HCT116 (cell line): Measurements from ENCODE around the gene DAPK3. TPM values are rescaled to one million over a fixed set of nuclear protein-coding genes. Genes with fewer than 3 reads are reported as not detected.

Source experiments
- ATAC-seq: fragments of 200-7000 bp; cut with Tn5 transposase; 2 replicates; pipeline ENCODE4 v1.9.1; 2020; ENCODE audit warnings: mild to moderate bottlenecking, moderate library complexity
- BruUV-seq: library from RNA; stranded (reverse); fragments of 400-500 nt; replicated peaks from 2 replicates; lab custom pipeline; 2021; lab: Mats Ljungman, UMichigan
- CTCF ChIA-PET: fragments of 300-600 bp; sonication (Branson Sonifier 250); formaldehyde crosslinking; loops from one replicate; lab custom pipeline; 2021; ENCODE audit warnings: antibody characterized with exemption; lab: Charles Lee
- POLR2A ChIA-PET: fragments of 300-600, 350-600 bp; sonication (Branson Sonifier 250); formaldehyde crosslinking; loops from one replicate; lab custom pipeline; 2021; ENCODE audit warnings: antibody characterized with exemption; lab: Charles Lee
- RAD21 ChIA-PET, 2 experiments: fragments of 300-600 bp; sonication (Branson Sonifier 250); formaldehyde crosslinking; loops; one replicate each; lab custom pipeline; 2023; ENCODE audit warnings: low total read pairs in 2 of 2; ENCODE audit not compliant: uncharacterized antibody in 2 of 2, unreplicated experiment in 2 of 2, low non-redundant PET in 1 of 2; lab: Charles Lee
- DNase-seq: peaks from one replicate; pipeline ENCODE4 v3.0.0-alpha.2; 2010; ENCODE audit warnings: low read depth, low spot score
- H2AFZ ChIP-seq: fragments of 200-600 bp; shearing (Covaris generic), sonication (generic); 2 replicates; pipeline ENCODE4 v1.6.1; 2017; ENCODE audit warnings: low read depth, mixed run types, mixed read lengths, antibody characterized with exemption, low read length; ENCODE audit not compliant: poor library complexity, severe bottlenecking
- H3K27ac ChIP-seq: 2 replicates; pipeline ENCODE4 v1.5.1; 2012; ENCODE audit warnings: low read depth, low read length
- H3K27me3 ChIP-seq: fragments of 200-600 bp; sonication (generic); 2 replicates; pipeline ENCODE4 v1.6.1; 2016; ENCODE audit warnings: mixed run types, low read length, mixed read lengths; ENCODE audit not compliant: insufficient read depth
- H3K36me3 ChIP-seq, 2 experiments: fragments of 200-500 bp in 1 of 2; fragments of 200-600 bp in 1 of 2; sonication (Bioruptor generic) in 1 of 2; sonication (generic) in 1 of 2; 2 replicates each; pipeline versions ENCODE4 v1.5.1 to v1.6.1; 2014 to 2016; ENCODE audit warnings: low read length in 2 of 2, inconsistent platforms in 1 of 2, mixed read lengths in 1 of 2, mixed run types in 1 of 2; ENCODE audit not compliant: insufficient read depth in 2 of 2, control insufficient read depth in 1 of 2
- H3K4me1 ChIP-seq, 2 experiments: fragments of 200-600 bp in 1 of 2; sonication (generic) in 1 of 2; 2 replicates each; pipeline versions ENCODE4 v1.5.1 to v1.6.1; 2012 to 2017; ENCODE audit warnings: low read length in 2 of 2, inconsistent platforms in 1 of 2, mild to moderate bottlenecking in 1 of 2, mixed read lengths in 1 of 2, mixed run types in 1 of 2, moderate library complexity in 1 of 2; ENCODE audit not compliant: insufficient read depth in 2 of 2, control insufficient read depth in 1 of 2
- H3K4me2 ChIP-seq: fragments of 200-600 bp; sonication (generic); 2 replicates; pipeline ENCODE4 v1.6.1; 2017; ENCODE audit warnings: mixed run types, low read length, mixed read lengths
- H3K4me3 ChIP-seq, 2 experiments: fragments of 200-600 bp in 1 of 2; sonication (generic) in 1 of 2; replicated peaks in 1 of 2; 2 replicates each; pipeline ENCODE4 v1.5.1; 2011 to 2016; ENCODE audit warnings: low read length in 2 of 2, control low read depth in 1 of 2, low read depth in 1 of 2, mild to moderate bottlenecking in 1 of 2, mixed read lengths in 1 of 2, mixed run types in 1 of 2
- H3K79me2 ChIP-seq: fragments of 200-600 bp; sonication (generic); 2 replicates; pipeline ENCODE4 v1.6.1; 2017; ENCODE audit warnings: mild to moderate bottlenecking, mixed run types, low read length, moderate library complexity, mixed read lengths; ENCODE audit not compliant: insufficient read depth
- H3K9ac ChIP-seq: fragments of 200-600 bp; sonication (generic); 2 replicates; pipeline ENCODE4 v1.6.1; 2016; ENCODE audit warnings: low read length, mixed read lengths
- H3K9me2 ChIP-seq: fragments of 200-600 bp; sonication (generic), shearing (Covaris generic); 2 replicates; pipeline ENCODE4 v1.6.1; 2017; ENCODE audit warnings: mixed run types, mild to moderate bottlenecking, moderate library complexity; ENCODE audit not compliant: insufficient read depth
- H3K9me3 ChIP-seq, 2 experiments: fragments of 200-500 bp in 1 of 2; fragments of 200-600 bp in 1 of 2; sonication (Bioruptor generic) in 1 of 2; sonication (generic) in 1 of 2; 2 replicates each; pipeline ENCODE4 v1.6.1; 2014 to 2017; ENCODE audit warnings: low read length in 2 of 2, mixed read lengths in 2 of 2, inconsistent platforms in 1 of 2, low read depth in 1 of 2, mild to moderate bottlenecking in 1 of 2, mixed run types in 1 of 2, moderate library complexity in 1 of 2; ENCODE audit not compliant: control insufficient read depth in 1 of 2, insufficient read depth in 1 of 2
- H4K20me1 ChIP-seq: fragments of 200-600 bp; sonication (generic), shearing (Covaris generic); 2 replicates; pipeline ENCODE4 v1.6.1; 2017; ENCODE audit warnings: mixed run types, mild to moderate bottlenecking, moderate library complexity; ENCODE audit not compliant: insufficient read depth
- CBX3 ChIP-seq: IDR thresholded peaks from 2 replicates; pipeline ENCODE4 v1.6.1; 2012; ENCODE audit warnings: low read depth
- CEBPB ChIP-seq: IDR thresholded peaks from 2 replicates; pipeline ENCODE4 v1.6.1; 2012; ENCODE audit warnings: low read depth
- EGR1 ChIP-seq: IDR thresholded peaks from 2 replicates; pipeline ENCODE4 v1.6.1; 2012; ENCODE audit warnings: low read depth
- ELF1 ChIP-seq: IDR thresholded peaks from 2 replicates; pipeline ENCODE4 v1.6.1; 2012; ENCODE audit warnings: low read depth, borderline replicate concordance
- FOSL1 ChIP-seq: IDR thresholded peaks from 2 replicates; pipeline ENCODE4 v1.6.1; 2012; ENCODE audit warnings: low read depth
- JUND ChIP-seq: IDR thresholded peaks from 2 replicates; pipeline ENCODE4 v1.6.1; 2012
- POLR2A ChIP-seq: IDR thresholded peaks from 2 replicates; pipeline ENCODE4 v1.7.0; 2011; ENCODE audit warnings: borderline replicate concordance; ENCODE audit not compliant: insufficient read depth, insufficient read length; ENCODE audit errors: extremely low read depth
- RAD21 ChIP-seq: IDR thresholded peaks from 2 replicates; pipeline ENCODE4 v1.6.1; 2012; ENCODE audit warnings: low read depth, mild to moderate bottlenecking
- SIN3A ChIP-seq: IDR thresholded peaks from 2 replicates; pipeline ENCODE4 v1.6.1; 2012; ENCODE audit warnings: low read depth
- SP1 ChIP-seq: IDR thresholded peaks from 2 replicates; pipeline ENCODE4 v1.6.1; 2012; ENCODE audit warnings: low read depth
- SRF ChIP-seq: IDR thresholded peaks from 2 replicates; pipeline ENCODE4 v1.6.1; 2012; ENCODE audit warnings: low read depth
- TCF7L2 ChIP-seq: IDR thresholded peaks from 2 replicates; pipeline ENCODE4 v1.7.0; 2011; ENCODE audit warnings: borderline replicate concordance, inconsistent platforms; ENCODE audit not compliant: insufficient read depth, insufficient read length; ENCODE audit errors: extremely low read depth
- ZFX ChIP-seq: fragments of 450-650 bp; IDR thresholded peaks from 2 replicates; pipeline ENCODE4 v1.6.1; 2017
- ZNF274 ChIP-seq: fragments of 200-500 bp; sonication (Bioruptor generic); IDR thresholded peaks from 2 replicates; pipeline ENCODE4 v1.6.1; 2014; ENCODE audit warnings: mild to moderate bottlenecking, low read depth, low read length, inconsistent platforms
- intact Hi-C: fragments of 100-400 bp; cut with micrococcal nuclease; formaldehyde crosslinking; loops from 2 replicates; pipeline ENCODE4 v1.10.0; 2022
- total RNA-seq: library from RNA; stranded (reverse); gene quantifications from one replicate; pipeline ENCODE4 v1.2.1, GENCODE V29; 2021; ENCODE audit not compliant: unreplicated experiment
- TF ChIP-seq, protein P1 (sequence below): IDR thresholded peaks from 2 replicates; pipeline ENCODE4 v1.6.1; 2012
- TF ChIP-seq, protein P2 (sequence below): IDR thresholded peaks from 2 replicates; pipeline ENCODE4 v1.6.1; 2012; ENCODE audit warnings: low read depth
- TF ChIP-seq, protein P3 (sequence below), 3 experiments: fragments of 200-600 bp in 1 of 3; sonication (generic) in 1 of 3; IDR thresholded peaks in 2 of 3; conservative IDR thresholded peaks in 1 of 3; 2 replicates each; pipeline ENCODE4 v1.5.1; 2012 to 2017; ENCODE audit warnings: low read depth in 2 of 3, low read length in 2 of 3, antibody characterized with exemption in 1 of 3, borderline replicate concordance in 1 of 3, control low read depth in 1 of 3, mild to moderate bottlenecking in 1 of 3, mixed read lengths in 1 of 3, mixed run types in 1 of 3, moderate library complexity in 1 of 3; ENCODE audit not compliant: insufficient read depth in 1 of 3

DAPK3 gene
- total RNA-seq, 1 experiment from 2014 or later, result 54.8 TPM

DNA sequence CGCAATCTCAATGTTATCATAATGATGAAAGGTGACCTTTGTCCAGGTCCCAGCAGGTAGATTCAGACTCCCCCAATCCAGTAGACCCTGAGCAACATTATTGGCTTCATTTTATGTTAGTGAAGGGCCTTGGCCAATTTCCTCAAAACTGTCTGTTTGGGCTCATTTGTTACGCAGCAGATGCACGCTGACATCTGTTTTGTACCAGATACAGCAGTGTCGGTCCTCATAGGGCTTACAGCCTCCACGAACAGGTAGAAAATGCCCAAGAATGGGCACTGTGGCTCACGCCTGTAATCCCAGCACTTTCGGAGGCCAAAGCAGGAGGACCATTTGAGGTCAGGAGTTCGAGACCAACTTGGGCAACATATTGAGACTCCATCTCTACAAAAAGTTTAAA, 51.1 kb downstream of the DAPK3 start:
- CTCF ChIA-PET, result no interaction called here
- Histone ChIP-seq H3K4me1 (no peaks in the 10 kb centered on the region), H3K9ac (no peak overlapping the region), H3K27ac (no peak overlapping the region), H3K27me3 (no peaks in the 10 kb centered on the region), H3K9me2 (no peaks in the 10 kb centered on the region), H3K36me3 (no peaks in the 10 kb centered on the region), H4K20me1 (no peaks in the 10 kb centered on the region), H3K79me2 (no peaks in the 10 kb centered on the region), H3K4me2 (no peak overlapping the region), H2AFZ (no peak overlapping the region), H3K4me3 (no peak overlapping the region), H3K9me3 (peaks cover 10 to 16% of the 10 kb centered on the region in 2 experiments; a peak in 2 of 4 replicates)
- intact Hi-C loops, result no loop called here
- ATAC-seq (no peak), DNase-seq (no peak)
- POLR2A ChIA-PET, result no interaction called here
- BruUV-seq, result no TSS peak
- RAD21 ChIA-PET, result no interaction called here
- TF ChIP-seq FOSL1 (no peak), CBX3 (0 out of 2 replicates have a peak, but pooled peaks have one; percentile 44)
- TF ChIP-seq, protein P1, sequence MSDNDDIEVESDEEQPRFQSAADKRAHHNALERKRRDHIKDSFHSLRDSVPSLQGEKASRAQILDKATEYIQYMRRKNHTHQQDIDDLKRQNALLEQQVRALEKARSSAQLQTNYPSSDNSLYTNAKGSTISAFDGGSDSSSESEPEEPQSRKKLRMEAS, result 0 out of 2 replicates have a peak, but pooled peaks have one; percentile 18

DNA sequence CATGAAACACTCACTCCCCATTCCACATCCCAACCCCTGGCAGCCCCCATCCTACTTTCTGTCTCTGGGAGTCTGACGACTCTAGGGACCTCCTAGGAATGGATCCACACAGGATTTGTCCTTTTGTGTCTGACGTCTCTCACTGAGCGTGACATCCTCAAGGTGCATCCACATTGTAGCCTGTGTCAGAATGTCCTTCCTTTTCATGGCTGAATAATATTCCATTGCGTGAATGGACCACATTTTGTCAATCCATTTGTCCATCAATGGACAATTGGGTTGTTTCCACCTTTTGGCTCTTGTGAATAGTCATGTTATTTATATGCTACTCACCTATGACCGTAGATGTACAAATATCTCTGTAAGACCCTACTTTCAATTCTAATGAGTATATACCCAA, 54.9 kb downstream of the DAPK3 start:
- RAD21 ChIA-PET, result no interaction called here
- Histone ChIP-seq H2AFZ (no peak overlapping the region), H3K9ac (no peak overlapping the region), H4K20me1 (no peaks in the 10 kb centered on the region), H3K4me1 (peaks cover 0 to 6% of the 10 kb centered on the region in 2 experiments; a peak in 3 of 4 replicates), H3K4me2 (no peak overlapping the region), H3K9me2 (no peaks in the 10 kb centered on the region), H3K27ac (no peak overlapping the region), H3K36me3 (no peaks in the 10 kb centered on the region), H3K79me2 (no peaks in the 10 kb centered on the region), H3K27me3 (no peaks in the 10 kb centered on the region), H3K9me3 (peaks cover 0 to 5% of the 10 kb centered on the region in 2 experiments; a peak in 1 of 4 replicates), H3K4me3 (no peak overlapping the region)
- ATAC-seq, result no peak
- CTCF ChIA-PET, result no interaction called here
- DNase-seq, result no peak
- BruUV-seq, result no TSS peak
- POLR2A ChIA-PET, result no interaction called here
- intact Hi-C loops, result no loop called here
- no peak for TF ChIP-seq FOSL1
- TF ChIP-seq JUND, result no peak
- TF ChIP-seq SRF, result no peak
- TF ChIP-seq TCF7L2, result no peak
- TF ChIP-seq, protein P2, sequence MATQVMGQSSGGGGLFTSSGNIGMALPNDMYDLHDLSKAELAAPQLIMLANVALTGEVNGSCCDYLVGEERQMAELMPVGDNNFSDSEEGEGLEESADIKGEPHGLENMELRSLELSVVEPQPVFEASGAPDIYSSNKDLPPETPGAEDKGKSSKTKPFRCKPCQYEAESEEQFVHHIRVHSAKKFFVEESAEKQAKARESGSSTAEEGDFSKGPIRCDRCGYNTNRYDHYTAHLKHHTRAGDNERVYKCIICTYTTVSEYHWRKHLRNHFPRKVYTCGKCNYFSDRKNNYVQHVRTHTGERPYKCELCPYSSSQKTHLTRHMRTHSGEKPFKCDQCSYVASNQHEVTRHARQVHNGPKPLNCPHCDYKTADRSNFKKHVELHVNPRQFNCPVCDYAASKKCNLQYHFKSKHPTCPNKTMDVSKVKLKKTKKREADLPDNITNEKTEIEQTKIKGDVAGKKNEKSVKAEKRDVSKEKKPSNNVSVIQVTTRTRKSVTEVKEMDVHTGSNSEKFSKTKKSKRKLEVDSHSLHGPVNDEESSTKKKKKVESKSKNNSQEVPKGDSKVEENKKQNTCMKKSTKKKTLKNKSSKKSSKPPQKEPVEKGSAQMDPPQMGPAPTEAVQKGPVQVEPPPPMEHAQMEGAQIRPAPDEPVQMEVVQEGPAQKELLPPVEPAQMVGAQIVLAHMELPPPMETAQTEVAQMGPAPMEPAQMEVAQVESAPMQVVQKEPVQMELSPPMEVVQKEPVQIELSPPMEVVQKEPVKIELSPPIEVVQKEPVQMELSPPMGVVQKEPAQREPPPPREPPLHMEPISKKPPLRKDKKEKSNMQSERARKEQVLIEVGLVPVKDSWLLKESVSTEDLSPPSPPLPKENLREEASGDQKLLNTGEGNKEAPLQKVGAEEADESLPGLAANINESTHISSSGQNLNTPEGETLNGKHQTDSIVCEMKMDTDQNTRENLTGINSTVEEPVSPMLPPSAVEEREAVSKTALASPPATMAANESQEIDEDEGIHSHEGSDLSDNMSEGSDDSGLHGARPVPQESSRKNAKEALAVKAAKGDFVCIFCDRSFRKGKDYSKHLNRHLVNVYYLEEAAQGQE, result no peak
- TF ChIP-seq, protein P3, sequence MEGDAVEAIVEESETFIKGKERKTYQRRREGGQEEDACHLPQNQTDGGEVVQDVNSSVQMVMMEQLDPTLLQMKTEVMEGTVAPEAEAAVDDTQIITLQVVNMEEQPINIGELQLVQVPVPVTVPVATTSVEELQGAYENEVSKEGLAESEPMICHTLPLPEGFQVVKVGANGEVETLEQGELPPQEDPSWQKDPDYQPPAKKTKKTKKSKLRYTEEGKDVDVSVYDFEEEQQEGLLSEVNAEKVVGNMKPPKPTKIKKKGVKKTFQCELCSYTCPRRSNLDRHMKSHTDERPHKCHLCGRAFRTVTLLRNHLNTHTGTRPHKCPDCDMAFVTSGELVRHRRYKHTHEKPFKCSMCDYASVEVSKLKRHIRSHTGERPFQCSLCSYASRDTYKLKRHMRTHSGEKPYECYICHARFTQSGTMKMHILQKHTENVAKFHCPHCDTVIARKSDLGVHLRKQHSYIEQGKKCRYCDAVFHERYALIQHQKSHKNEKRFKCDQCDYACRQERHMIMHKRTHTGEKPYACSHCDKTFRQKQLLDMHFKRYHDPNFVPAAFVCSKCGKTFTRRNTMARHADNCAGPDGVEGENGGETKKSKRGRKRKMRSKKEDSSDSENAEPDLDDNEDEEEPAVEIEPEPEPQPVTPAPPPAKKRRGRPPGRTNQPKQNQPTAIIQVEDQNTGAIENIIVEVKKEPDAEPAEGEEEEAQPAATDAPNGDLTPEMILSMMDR (IDR thresholded peaks at IDR 0.05 in 2 of 3, conservative IDR thresholded peaks at IDR 0.05 in 1 of 3; ENCODE audit: borderline replicate concordance in 1 of 3, insufficient read depth in 1 of 3, low read depth in 2 of 3, low read length in 2 of 3), result no peak
- TF ChIP-seq SIN3A, result no peak
- TF ChIP-seq CBX3, result no peak
- no peak for TF ChIP-seq ZNF274
- no peak for TF ChIP-seq ELF1
- no peak for TF ChIP-seq CEBPB
- TF ChIP-seq RAD21, result no peak
- no peak for TF ChIP-seq SP1
- TF ChIP-seq POLR2A, result no peak
- TF ChIP-seq, protein P1, result no peak
- TF ChIP-seq ZFX, result no peak
- no peak for TF ChIP-seq EGR1
